ENCODE data around the gene GMPR2.
"Not testable (repeated sequence)": the region's sequence is repeated elsewhere in the genome, so short reads cannot be mapped to it uniquely, and the experiment has no call there.

The GMPR2 gene

DNA sequence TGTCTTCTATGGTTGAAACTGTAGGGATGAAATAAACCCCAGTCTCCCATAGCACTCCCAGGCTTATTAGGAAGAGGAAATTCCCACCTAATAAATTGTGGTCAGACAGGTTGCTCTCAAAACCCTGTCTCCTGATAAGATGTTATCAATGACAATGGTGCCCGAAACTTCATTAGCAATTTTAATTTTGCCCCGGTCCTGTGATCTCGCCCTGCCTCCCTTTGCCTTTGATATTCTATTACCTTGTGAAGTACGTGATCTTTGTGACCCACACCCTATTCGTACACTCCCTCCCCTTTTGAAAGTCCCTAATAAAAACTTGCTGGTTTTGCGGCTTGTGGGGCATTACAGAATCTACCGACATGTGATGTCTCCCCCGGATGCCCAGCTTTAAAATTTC lies 30.2 kb upstream of the GMPR2 start:
- not testable (repeated sequence) for DNase-seq (ENCODE audit: low spot score)

- DNase-seq (ENCODE audit: low spot score), result not testable (repeated sequence)
These were observed 29.4 kb upstream of the GMPR2 start for GRCh38 chr14:24203249-24203886.

- no peak for DNase-seq (ENCODE audit: low spot score)
These were observed 28.3 kb upstream of the GMPR2 start for GRCh38 chr14:24204163-24205146.

DNA sequence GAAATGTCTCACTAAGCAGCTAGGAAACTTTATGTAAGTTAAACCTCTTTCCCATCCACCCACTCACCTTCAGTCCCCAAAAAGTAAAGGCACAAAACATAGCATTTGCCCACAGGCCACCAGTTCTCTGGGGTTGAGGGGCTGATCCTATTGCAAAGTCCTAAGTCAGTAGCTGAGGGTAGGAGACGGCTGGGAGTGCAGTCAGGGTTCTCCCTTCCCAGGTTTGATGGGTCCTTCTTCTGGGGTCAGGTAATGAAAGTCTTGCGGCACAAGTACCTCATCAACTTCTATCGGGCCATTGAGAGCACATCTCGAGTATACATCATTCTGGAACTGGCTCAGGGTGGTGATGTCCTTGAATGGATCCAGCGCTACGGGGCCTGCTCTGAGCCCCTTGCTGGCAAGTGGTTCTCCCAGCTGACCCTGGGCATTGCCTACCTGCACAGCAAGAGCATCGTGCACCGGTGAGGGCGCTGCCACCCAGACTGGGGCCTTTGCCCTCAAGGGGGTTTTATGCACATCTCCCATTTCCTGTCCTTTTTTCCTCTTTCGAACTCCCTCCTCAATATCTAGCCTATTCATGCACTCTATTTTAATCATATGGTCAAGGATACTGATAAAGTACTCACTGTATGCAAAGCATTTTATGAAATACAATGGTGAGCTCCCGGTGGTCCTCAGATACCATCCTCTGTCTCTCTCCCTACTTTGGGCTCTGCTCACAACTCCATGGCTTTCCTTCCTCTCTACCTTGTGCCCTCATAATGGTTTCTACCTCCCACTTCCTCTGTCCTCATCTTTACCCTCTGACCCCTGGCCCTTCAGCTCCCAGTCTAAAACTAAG lies 26.2 kb upstream of the GMPR2 start:
- no peak for DNase-seq (ENCODE audit: low spot score)

GRCh38 chr14:24207104-24207551 lies 25.6 kb upstream of the GMPR2 start:
- DNase-seq (ENCODE audit: low spot score), result no peak

GRCh38 chr14:24207625-24208024 lies 25.1 kb upstream of the GMPR2 start:
- DNase-seq (ENCODE audit: low spot score), result no peak

DNA sequence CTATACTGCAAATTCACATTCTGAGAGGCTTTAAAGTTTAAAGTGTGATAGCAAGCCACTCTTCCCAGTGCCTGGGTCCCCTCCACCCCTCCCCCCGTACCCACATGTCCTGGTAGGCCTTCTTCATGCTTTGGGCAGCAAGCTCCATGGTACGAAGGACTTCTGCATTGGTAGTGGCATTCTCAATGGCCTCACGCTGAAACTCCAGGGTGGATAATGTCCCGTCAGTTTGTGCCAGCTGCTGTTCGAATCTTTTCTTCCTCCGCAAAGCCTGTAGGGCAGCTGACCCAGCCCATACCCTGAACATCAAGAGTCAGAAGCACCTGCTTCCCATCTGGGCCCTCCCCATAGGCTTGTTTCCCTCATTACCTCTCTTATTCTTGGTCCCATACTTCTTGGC lies 21.4 kb upstream of the GMPR2 start:
- no peak for DNase-seq (ENCODE audit: low spot score)

- DNase-seq (ENCODE audit: low spot score), result peak; percentile 98
These were observed 19.5 kb upstream of the GMPR2 start, which contains the start of gene CHMP4A for GRCh38 chr14:24212924-24213865. Gene CHMP4A, minus strand, starts transcription at chr14:24213488. Its CDS starts 49 bp downstream, at chr14:24213439.

DNA sequence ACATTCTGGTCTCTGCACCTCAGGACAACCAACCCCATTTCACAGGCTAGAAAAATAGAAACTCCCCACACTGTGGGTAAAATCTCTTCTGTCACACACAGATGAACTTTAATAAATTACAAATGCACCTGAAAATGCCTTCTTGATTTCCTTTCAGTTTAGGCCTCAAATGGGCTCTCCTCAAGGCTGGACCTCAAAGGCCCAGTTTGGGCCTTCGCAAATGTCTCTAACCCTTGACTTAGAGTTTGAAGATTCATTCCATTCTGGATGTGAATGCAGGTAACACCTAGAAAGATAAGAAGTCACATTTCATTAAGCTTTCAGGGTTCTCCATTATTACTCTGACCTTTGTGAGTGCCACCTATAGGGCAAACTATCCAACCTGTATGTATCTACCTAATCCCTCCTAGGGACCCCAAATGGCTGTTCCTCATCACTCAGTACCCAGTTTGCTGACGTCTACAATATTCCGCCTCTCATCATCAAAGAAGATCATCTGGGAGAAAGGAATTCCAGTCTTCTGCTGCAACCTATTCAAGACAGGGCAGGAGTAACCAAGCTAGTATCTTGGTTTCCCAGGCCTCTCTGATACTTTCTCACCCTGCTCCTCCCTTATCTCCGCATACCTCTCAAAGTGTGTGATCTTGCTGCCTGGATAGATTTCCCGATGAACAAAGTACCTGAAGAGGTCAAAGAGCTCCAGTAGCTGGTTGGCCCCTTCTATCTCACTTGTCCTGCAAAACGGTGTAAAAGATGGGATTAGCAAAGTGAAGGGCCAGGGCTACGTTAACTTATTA lies 18.7 kb upstream of the GMPR2 start:
- peak; percentile 10 for DNase-seq (ENCODE audit: low spot score)

DNA sequence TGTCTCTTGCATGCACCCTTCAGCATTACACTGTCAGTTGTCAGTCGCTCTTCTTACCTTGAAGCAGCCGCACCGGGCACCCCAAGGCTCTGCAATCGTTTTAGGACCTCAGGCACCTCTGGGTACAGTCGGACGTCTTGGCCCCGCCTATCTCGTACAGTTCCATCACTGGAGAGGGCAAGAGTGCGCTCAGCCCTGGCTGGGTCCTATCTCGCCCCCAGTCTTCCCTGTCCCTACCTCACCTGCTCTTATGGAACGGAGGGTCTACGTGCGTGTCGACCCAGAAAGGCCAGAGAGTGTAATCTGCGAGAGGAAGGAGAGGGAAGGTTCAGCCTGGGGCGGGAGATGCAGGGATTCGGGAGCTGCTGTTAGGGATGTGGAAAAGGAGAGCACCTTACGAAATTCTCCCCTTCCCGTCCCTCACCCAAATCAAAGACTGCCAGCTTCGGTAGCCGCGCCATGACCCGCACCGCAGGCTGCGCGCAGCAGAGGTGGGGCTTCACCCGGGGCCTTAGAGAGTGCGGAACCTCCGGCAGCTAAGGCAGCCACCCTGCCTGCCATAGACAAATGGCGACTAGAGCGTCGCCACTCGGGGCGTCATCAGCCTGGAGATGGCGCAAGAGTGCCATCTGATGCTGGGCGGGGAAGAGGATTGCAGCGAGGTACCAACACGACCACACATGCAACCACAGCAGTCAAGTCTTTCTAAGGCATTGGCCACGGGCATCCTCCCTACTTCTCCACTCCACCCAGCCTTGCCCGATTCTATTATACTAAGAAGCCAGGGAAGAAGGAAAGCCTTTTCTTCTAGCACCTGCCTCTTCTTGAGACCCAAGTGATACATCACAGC lies 17.0 kb upstream of the GMPR2 start, which contains the start of gene MDP1:
TSS of gene MDP1 (minus strand) at position 572 of the 850 bp plus-strand sequence. CDS start at position 461, 111 bp downstream.
- DNase-seq (ENCODE audit: low spot score), result peak; percentile 96

DNA sequence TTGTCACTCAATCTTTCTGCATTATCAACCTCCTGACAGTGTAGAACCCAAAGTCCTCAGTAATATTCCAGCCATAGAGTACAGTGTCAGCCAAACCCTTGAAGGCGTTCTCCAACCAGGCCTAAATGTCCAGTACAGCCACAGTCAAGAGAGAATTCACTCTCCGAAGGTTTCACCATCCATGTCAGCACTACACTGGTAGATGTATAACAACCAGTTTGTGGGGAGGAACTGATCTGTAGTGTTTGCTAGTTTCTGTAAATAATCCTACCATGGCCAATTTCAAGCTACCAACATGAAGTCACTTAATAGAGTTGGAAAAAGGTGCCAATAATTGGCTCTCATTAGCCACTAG lies 16.4 kb upstream of the GMPR2 start:
- no peak for DNase-seq (ENCODE audit: low spot score)

DNA sequence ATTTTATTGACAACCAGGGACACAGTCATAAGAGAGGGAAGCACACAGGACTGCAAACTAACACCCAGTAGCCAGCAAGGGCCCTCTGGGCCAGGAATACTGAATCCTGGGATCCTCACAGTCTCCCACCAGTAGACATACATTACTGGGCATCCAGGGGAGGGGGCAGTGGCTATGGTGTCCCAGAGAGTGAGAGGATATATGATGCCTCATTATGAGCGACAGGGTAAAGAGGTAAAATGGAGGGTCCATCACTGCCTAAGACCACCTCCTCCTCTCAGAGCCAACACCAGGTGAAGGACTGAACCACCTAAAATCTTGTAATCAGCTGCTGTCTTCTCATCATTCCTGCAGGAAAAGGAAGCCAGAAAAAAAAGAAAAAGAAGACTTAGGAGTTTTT lies 15.9 kb upstream of the GMPR2 start:
- not testable (repeated sequence) for DNase-seq (ENCODE audit: low spot score)

GRCh38 chr14:24219080-24219479 lies 13.6 kb upstream of the GMPR2 start:
- no peak for DNase-seq (ENCODE audit: low spot score)

DNA sequence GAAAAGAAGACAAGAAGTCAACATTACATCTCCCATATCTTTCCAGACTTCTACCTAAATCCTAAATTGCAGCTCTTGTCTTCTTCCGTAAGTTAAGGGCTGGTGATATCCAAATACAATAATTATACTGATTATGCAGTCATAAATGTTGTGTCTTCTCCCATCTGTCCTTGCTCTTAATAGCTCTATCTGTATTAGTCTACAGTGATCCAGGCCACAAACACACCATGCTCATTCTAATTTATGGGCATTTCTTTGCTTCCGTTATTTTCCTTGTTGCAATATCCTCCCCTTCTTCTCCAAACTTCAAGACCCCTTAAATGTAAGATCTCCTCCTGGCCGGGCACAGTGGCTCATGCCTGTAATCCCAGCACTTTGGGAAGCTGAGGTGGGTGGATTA lies 13.2 kb upstream of the GMPR2 start:
- no peak for DNase-seq (ENCODE audit: low spot score)

DNA sequence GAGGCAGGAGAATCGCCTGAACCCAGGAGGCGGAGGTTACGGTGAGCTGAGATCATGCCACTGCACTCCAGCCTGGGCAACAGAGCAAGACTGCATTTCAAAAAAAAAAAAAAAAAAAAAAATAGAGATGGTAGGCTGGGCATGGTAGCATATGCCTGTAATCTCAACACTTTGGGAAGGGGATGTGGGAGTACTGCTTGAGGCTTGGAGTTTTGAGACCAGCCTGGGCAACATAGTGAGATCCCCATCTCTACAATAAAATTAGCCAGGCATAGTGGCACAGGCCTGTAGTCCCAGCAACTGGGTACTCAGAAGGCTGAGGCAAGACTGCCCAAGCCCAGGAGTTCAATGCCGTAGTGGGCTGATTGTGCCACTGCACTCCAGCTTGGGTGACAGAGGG lies 9.7 kb upstream of the GMPR2 start:
- DNase-seq (ENCODE audit: low spot score), result not testable (repeated sequence)

- DNase-seq (ENCODE audit: low spot score), result no peak
These were observed 8.1 kb upstream of the GMPR2 start for GRCh38 chr14:24224618-24225071.

DNA sequence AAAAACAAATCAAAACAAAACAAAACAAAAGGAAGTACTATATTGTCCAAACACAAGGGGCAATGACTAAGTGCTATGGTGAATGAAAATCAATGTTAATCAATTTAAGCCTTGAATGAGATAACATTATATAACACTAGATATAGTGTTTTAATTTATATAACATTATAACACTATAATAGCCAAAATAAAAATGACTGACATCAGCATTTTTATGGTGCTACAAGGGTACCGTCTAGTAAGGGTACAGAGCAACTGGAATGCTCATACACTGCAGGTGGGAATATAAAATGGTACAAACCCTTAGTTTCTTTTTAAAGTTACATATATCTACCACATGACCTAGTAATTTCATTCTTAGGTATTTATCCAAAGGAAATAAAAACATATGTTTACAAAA lies 6.3 kb upstream of the GMPR2 start:
- DNase-seq (ENCODE audit: low spot score), result no peak

- DNase-seq (ENCODE audit: low spot score), result no peak
These were observed 3.8 kb upstream of the GMPR2 start for GRCh38 chr14:24228902-24229301.

All from cerebellar cortex (tissue), 1 donor.